ENCODE measurements around the gene COPG1.

COPG1 gene

DNA sequence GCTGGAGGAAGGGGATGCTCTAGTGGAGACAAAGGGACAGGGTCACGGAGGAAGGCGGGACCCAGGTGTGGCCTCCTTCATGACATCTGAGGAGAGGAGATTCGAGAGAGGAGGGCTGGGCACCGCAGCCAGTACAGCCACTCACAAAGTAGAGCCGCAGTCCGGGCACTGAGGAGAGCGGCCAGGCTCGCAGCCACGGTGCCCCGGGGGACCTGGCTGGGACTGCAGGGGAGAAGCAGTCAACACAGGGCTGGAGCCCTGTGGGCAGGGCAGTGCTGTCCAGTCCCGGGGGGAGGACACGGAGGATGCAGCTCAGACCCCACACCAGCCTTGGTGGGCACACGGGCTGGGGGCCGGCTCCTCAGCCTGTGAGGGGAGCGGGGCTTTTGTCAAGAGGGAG lies 69.5 kb downstream of the COPG1 start (continued):
- TF ChIP-seq, protein P1, sequence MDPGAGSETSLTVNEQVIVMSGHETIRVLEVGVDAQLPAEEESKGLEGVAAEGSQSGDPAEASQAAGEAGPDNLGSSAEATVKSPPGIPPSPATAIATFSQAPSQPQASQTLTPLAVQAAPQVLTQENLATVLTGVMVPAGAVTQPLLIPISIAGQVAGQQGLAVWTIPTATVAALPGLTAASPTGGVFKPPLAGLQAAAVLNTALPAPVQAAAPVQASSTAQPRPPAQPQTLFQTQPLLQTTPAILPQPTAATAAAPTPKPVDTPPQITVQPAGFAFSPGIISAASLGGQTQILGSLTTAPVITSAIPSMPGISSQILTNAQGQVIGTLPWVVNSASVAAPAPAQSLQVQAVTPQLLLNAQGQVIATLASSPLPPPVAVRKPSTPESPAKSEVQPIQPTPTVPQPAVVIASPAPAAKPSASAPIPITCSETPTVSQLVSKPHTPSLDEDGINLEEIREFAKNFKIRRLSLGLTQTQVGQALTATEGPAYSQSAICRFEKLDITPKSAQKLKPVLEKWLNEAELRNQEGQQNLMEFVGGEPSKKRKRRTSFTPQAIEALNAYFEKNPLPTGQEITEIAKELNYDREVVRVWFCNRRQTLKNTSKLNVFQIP (CRISPR knock-in tag; IDR thresholded peaks at IDR 0.05; ENCODE audit: borderline replicate concordance, low read depth) = no peak
- TF ChIP-seq, protein P2, sequence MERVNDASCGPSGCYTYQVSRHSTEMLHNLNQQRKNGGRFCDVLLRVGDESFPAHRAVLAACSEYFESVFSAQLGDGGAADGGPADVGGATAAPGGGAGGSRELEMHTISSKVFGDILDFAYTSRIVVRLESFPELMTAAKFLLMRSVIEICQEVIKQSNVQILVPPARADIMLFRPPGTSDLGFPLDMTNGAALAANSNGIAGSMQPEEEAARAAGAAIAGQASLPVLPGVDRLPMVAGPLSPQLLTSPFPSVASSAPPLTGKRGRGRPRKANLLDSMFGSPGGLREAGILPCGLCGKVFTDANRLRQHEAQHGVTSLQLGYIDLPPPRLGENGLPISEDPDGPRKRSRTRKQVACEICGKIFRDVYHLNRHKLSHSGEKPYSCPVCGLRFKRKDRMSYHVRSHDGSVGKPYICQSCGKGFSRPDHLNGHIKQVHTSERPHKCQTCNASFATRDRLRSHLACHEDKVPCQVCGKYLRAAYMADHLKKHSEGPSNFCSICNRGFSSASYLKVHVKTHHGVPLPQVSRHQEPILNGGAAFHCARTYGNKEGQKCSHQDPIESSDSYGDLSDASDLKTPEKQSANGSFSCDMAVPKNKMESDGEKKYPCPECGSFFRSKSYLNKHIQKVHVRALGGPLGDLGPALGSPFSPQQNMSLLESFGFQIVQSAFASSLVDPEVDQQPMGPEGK (CRISPR knock-in tag; IDR thresholded peaks at IDR 0.05; ENCODE audit: borderline replicate concordance) = no peak
- no peak for TF ChIP-seq OSR1 (CRISPR knock-in tag; IDR thresholded peaks at IDR 0.05)

DNA sequence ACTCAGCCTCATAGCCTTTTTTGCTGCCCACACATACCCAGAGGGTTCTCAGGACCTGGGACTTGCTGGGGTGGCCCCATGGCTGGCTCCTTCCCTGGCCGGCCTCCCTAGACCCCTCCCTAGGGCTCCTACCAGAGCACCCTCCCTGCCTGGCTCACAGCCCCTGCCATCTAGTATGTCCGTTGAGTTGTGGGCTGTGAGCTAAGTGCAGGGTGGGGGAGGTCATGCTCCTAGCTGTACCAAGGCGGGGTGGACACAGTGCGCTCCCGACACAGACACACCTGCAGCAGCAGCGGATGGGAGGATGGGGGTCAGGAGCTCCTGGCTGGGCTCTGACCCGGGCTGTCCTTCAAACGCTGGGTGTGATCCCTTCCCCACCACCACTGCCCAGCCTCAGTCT lies 70.9 kb downstream of the COPG1 start:
- TF ChIP-seq SNAI2 (CRISPR knock-in tag; IDR thresholded peaks at IDR 0.05) (no peak), ZFP3 (CRISPR knock-in tag; IDR thresholded peaks at IDR 0.05) (no peak), ARNTL (CRISPR knock-in tag; IDR thresholded peaks at IDR 0.05; ENCODE audit: borderline replicate concordance, low read depth) (no peak), ZC3H10 (CRISPR knock-in tag; IDR thresholded peaks at IDR 0.05) (no peak)
- no peak for ATAC-seq

DNA sequence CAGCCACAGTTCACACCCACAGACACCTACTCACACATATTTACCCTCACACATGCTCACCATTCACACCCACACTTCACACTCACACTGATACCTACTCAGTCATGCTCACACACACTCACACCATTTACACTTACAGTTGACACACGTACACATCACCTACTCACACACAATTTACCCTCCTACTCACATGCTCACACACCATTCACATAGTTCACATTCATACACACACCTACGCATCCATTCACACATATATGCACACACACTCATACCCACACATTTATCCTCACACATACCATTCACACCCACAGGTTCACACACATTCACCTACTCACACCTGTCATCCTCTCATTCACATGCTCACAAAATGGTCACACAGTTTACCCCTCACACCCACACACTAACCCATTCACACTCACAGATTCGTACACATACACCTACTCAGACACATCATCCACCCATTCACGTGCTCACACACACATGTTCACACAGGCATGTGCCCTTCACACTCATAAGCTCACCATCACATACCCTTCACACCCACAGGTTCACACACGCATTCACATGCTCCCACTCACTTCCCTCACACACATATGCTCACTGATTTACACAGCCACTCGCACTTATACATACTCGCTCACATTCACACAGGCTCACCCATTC lies 71.5 kb downstream of the COPG1 start:
- ATAC-seq = no peak

DNA sequence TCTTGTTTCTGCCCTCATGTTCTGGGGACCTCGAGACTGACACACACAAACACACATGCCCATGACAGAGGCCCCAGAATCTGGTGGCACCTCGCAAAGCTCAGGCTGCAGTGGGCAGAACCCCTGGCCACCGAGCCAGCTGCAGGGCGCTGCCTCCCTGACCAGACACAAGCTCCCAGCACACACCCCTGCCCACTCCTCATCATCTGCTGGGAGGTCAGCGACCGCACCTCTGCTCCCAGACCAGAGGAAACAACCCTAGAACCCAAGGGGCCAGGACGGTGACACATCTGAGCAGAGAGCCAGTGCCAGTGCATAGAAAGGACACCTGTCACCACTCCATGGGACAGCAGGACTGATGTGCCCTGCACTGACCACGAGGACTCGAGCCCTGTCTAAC lies 72.5 kb downstream of the COPG1 start:
- no peak for ATAC-seq
- TF ChIP-seq BACH2 (CRISPR knock-in tag; IDR thresholded peaks at IDR 0.05; ENCODE audit: borderline replicate concordance) (no peak), OSR1 (CRISPR knock-in tag; IDR thresholded peaks at IDR 0.05) (no peak), ESRRG (CRISPR knock-in tag; IDR thresholded peaks at IDR 0.05) (no peak), CSDC2 (CRISPR knock-in tag; IDR thresholded peaks at IDR 0.05) (no peak), TCF4 (CRISPR knock-in tag; IDR thresholded peaks at IDR 0.05; ENCODE audit: borderline replicate concordance) (no peak), ZNF8 (CRISPR knock-in tag; IDR thresholded peaks at IDR 0.05) (no peak)
- TF ChIP-seq, protein P2 (CRISPR knock-in tag; IDR thresholded peaks at IDR 0.05; ENCODE audit: borderline replicate concordance) = no peak
- TF ChIP-seq, protein P3, sequence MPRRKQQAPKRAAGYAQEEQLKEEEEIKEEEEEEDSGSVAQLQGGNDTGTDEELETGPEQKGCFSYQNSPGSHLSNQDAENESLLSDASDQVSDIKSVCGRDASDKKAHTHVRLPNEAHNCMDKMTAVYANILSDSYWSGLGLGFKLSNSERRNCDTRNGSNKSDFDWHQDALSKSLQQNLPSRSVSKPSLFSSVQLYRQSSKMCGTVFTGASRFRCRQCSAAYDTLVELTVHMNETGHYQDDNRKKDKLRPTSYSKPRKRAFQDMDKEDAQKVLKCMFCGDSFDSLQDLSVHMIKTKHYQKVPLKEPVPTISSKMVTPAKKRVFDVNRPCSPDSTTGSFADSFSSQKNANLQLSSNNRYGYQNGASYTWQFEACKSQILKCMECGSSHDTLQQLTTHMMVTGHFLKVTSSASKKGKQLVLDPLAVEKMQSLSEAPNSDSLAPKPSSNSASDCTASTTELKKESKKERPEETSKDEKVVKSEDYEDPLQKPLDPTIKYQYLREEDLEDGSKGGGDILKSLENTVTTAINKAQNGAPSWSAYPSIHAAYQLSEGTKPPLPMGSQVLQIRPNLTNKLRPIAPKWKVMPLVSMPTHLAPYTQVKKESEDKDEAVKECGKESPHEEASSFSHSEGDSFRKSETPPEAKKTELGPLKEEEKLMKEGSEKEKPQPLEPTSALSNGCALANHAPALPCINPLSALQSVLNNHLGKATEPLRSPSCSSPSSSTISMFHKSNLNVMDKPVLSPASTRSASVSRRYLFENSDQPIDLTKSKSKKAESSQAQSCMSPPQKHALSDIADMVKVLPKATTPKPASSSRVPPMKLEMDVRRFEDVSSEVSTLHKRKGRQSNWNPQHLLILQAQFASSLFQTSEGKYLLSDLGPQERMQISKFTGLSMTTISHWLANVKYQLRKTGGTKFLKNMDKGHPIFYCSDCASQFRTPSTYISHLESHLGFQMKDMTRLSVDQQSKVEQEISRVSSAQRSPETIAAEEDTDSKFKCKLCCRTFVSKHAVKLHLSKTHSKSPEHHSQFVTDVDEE (CRISPR knock-in tag; IDR thresholded peaks at IDR 0.05) = no peak

More for the DNA sequence above, 71.5 kb downstream of the COPG1 start:
- no peak for TF ChIP-seq TCF4 (CRISPR knock-in tag; IDR thresholded peaks at IDR 0.05; ENCODE audit: borderline replicate concordance)
- TF ChIP-seq GLIS3 (CRISPR knock-in tag; IDR thresholded peaks at IDR 0.05) = no peak
- TF ChIP-seq, protein P2 (CRISPR knock-in tag; IDR thresholded peaks at IDR 0.05; ENCODE audit: borderline replicate concordance) = no peak
- TF ChIP-seq ZFP30 (CRISPR knock-in tag; IDR thresholded peaks at IDR 0.05) = no peak
- TF ChIP-seq CSDC2 (CRISPR knock-in tag; IDR thresholded peaks at IDR 0.05) = no peak
- no peak for TF ChIP-seq ESRRG (CRISPR knock-in tag; IDR thresholded peaks at IDR 0.05)
- TF ChIP-seq ZFP3 (CRISPR knock-in tag; IDR thresholded peaks at IDR 0.05) = no peak
- no peak for TF ChIP-seq ZNF8 (CRISPR knock-in tag; IDR thresholded peaks at IDR 0.05)
- TF ChIP-seq, protein P3 (CRISPR knock-in tag; IDR thresholded peaks at IDR 0.05) = no peak
- no peak for TF ChIP-seq OSR1 (CRISPR knock-in tag; IDR thresholded peaks at IDR 0.05)

Measured in SK-N-SH treated with all-trans-retinoic acid at 6 μM for 48 hours (cell line).